HG02981 (cell line): ENCODE measurements around the gene USP11.

Source experiments
- ATAC-seq: cut with Tn5 transposase; IDR thresholded peaks from one replicate; pipeline ENCODE4 v1.9.1; 2021; ENCODE audit warnings: mild to moderate bottlenecking, moderate library complexity; ENCODE audit not compliant: unreplicated experiment

Gene USP11

DNA sequence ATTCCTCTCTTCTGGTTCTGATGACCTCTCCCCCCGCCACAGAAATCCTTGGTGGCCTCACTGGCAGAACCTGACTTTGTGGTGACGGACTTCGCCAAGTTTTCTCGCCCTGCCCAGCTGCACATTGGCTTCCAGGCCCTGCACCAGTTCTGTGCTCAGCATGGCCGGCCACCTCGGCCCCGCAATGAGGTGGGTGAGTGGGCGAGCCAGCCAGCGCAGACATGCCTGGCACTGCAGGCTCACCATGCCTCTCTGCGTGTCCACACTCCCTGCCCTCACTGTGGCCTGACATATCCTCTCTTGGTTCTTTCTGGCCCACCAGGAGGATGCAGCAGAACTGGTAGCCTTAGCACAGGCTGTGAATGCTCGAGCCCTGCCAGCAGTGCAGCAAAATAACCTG lies 30.5 kb upstream of the USP11 start:
- no peak for ATAC-seq

DNA sequence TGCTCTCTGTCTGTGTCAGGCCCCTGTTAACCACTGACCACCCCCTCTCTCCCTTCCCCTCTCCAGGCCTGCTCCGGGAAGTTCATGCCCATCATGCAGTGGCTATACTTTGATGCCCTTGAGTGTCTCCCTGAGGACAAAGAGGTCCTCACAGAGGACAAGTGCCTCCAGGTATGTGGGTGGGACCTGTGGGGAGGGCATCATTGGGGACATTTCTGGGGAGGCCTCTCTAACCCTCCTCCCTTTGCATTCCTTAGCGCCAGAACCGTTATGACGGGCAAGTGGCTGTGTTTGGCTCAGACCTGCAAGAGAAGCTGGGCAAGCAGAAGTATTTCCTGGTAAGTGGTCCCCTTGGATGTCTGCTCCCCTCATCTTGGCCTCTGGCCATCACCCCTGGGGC lies 29.9 kb upstream of the USP11 start:
- no peak for ATAC-seq

DNA sequence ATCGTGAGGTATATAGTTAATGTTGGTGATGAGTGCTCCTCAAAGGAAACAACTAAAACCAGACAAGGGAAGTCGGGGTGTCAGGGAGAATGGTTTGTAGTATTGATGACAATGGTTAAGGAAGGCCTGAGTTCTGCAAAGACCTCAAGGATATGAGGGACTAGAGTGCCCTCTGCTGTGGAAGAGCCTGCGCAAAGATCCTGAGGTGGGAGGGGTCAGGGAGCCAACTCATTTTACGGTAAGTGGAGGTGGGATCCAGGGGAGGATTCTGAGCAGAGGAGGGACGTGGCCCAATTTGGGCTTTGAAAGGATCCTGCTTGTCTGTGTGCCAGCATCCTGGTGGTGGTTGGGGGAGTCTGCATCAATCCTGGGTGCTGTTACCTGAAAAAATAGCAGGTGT lies 27.8 kb upstream of the USP11 start:
- no peak for ATAC-seq

DNA sequence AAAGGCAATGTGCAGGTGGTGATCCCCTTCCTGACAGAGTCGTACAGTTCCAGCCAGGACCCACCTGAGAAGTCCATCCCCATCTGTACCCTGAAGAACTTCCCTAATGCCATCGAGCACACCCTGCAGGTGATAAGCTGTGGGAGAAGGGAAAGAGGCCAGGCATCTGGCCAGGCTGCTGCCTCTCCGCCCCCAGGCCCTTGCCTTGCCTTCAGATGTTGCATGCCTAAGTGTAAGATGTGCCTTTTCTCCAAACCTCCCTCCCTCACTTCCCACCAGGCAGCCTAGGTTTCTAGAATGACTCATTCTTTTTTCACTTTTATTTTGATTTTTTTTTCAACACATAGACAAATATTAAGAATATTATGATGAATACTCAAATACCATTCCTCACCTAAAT lies 26.5 kb upstream of the USP11 start:
- ATAC-seq: no peak

DNA sequence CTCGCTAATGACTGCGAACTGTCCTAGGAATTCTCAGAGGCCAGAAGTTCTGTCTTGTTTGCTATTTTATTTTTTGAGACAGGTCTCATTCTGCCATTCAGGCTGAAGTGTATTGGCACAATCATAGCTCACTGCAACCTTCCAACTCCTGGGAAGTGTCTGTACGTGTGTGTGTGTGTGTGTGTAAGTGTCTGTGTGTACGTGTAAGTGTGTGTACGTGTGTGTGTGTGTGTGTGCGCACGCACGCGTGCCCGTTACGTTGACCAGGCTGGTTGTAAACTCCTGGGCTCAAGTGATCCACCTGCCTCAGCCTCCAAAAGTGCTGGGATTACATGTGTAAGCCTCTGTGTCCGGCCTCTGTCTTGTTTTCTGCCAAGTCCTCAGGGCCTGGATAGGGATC lies 24.7 kb upstream of the USP11 start:
- ATAC-seq: no peak

DNA sequence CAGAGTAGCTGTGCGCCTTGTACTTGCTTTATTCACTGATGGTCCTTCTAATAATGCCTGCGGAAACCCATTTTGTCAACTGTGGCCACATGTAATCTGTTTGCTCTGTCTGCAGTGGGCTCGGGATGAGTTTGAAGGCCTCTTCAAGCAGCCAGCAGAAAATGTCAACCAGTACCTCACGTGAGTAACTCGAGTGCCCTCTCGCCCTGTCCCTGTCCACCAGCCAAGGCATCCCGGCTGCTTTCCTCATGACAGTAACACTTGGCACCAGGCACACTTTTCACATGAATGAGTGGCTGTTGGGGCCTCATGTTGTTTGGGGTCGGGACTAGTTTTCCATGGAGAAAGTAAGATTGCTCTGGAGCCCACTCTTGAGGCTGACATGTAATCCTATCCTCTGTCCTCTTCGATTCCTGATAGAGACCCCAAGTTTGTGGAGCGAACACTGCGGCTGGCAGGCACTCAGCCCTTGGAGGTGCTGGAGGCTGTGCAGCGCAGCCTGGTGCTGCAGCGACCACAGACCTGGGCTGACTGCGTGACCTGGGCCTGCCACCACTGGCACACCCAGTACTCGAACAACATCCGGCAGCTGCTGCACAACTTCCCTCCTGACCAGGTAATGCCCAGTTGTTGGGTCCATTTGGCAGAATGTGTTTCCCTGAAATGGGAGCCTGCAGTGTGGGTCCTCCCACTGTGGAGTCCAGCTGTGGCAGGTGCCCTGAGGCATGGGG lies 23.1 kb upstream of the USP11 start:
- ATAC-seq: no peak

DNA sequence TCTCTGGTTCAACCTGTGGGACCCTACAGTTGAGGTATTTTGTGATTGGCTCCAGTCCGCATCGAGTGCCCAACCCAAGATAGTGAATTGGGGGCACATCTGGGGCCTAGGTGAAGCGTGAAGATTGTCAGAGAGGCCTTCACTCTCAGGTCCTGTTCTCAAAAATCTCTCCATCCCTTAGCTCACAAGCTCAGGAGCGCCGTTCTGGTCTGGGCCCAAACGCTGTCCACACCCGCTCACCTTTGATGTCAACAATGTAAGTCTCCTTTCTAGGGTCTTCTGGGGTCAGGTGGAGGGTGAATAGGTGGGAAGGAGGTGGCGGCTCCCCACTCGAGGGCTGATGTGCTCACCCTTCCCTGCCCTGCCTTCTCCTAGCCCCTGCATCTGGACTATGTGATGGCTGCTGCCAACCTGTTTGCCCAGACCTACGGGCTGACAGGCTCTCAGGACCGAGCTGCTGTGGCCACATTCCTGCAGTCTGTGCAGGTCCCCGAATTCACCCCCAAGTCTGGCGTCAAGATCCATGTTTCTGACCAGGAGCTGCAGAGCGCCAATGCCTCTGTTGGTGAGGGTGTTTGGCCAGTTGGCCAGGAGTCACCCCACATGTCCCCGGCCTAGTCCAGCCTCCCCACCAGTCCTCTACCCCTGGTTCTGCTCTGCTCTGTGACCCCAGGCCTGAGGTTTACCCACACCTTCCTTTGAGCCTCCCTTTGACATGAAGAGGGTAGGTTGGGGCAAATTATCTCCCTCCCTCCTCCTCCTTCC lies 22.0 kb upstream of the USP11 start:
- ATAC-seq: no peak

DNA sequence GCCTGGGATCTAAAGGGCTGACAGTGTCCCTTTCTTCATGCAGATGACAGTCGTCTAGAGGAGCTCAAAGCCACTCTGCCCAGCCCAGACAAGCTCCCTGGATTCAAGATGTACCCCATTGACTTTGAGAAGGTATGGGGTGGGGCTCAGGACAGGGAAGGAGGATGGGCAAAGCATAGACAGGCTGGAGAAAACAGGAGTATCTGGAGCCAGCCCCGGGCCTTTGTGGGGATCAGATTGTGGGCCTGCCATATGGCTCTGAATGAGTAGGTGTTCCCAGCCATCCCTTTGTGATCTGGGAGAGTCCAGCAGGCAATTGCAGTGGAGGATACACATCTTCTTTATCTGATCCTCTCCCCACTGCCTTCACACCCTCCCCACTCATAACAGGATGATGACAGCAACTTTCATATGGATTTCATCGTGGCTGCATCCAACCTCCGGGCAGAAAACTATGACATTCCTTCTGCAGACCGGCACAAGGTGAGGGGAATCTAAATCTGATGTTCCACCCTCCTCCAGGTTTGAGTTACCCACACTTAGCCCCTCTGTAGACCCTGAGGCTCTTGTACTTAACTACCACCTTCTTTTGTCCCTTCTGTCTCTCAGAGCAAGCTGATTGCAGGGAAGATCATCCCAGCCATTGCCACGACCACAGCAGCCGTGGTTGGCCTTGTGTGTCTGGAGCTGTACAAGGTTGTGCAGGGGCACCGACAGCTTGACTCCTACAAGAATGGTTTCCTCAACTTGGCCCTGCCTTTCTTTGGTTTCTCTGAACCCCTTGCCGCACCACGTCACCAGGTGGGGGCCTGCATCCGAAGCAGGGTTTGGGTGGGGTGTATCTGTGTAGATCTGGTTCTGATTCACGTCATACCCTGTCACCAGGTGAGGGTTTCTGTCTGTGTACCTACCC lies 20.2 kb upstream of the USP11 start:
- ATAC-seq: no peak

DNA sequence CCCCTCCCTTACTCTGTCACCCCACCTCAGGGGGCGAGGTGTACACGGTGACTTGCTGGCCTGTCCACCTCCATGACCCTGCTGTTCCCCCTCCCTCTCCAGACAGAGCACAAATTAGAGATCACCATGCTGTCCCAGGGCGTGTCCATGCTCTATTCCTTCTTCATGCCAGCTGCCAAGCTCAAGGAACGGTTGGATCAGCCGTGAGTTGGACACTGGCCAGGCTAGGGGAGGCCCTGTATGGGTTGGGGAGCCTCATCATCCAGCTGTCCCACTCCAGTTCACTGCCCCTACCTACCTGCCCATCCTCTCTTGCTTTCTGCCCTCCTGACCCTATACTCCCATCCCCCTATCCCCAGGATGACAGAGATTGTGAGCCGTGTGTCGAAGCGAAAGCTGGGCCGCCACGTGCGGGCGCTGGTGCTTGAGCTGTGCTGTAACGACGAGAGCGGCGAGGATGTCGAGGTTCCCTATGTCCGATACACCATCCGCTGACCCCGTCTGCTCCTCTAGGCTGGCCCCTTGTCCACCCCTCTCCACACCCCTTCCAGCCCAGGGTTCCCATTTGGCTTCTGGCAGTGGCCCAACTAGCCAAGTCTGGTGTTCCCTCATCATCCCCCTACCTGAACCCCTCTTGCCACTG lies 18.3 kb upstream of the USP11 start:
- no peak for ATAC-seq

DNA sequence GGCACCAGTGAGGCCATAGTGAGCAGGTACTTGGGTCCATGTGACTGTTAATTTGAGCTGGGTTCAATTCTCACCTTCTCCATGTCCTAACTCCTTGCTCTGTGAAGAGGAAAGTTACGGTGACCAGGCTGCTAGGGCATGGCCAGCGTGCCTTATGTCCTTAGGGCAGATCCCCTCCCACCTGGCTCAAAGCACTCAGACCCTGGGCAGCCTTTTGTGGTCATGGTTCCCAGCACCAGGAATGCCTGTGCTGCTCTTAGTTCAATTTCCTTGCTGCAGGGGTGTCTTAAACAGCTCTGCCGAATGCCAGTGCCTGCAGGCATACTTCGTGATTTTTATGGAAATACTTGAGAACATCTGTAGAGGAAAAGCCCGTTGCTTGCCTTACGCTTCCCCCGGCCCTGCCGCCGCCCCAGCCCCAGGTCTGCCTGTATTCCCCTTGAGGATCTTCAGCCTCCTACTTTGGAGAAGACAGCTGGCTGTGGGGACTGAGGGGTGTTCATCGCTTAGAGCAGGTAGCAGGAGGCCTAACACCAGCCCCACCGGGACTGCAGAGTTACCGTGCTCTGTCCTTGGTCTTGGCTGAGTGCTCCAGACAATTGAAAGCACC lies 17.4 kb upstream of the USP11 start:
- ATAC-seq: no peak

DNA sequence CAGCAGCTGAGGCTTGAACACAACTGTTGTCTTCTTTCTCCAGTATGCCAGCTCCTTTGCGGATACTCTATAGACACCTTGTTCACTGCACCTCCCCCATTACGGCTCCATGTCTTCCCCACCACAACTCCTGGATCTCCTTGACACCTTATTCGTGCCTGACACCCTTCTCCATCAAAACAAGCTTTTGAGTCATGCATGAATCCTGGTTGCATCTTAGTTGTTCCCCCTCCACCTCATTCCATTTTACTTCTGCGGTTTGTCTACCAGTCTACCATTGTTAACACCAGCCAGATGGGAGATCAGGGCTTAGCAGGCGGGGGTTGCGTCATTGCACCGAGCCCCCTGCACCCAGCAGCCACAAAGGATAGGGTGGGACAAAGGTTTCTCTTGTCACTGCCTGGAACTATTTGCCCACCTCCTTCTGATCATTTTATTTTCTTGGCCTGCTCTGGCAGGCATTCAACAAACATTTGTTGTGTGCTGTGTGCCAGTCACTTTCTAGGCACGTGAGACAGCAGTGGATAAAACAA lies 16.4 kb upstream of the USP11 start:
- no peak for ATAC-seq

DNA sequence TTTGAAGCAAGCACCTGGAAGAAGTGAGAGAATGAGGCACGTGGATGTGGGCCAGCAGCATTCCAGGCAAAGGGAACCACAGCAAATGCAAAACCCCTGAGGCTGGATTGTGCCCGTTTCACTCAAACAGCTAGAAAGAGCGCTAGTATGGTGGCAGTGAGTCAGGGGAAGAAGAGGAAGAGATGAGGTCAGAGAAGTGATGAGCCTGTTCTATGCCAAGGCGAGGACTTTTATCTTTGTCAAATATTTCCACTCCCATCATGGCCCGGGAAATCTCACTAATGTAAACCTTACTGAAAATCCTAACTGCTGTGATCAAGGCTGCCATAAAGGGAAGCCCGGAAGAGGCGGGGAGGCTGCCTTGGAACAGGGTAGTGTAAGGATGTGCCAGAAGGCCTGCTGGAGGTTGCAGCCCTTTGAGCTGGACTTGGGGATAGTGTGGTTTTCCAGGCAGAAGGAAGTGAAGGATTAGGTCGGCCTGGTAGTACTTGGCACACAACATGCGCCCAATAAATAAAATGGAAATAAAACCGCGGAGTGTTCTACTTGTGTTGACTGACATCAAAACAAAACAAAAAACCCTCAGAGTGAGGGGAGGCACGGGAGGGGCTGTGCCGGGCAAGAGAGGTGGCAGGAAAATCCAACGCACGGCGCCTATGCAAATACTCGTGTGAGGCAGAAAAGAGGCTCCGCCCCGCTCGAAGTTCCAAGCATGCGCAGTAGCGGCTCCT lies 15.5 kb upstream of the USP11 start:
- ATAC-seq: no peak

DNA sequence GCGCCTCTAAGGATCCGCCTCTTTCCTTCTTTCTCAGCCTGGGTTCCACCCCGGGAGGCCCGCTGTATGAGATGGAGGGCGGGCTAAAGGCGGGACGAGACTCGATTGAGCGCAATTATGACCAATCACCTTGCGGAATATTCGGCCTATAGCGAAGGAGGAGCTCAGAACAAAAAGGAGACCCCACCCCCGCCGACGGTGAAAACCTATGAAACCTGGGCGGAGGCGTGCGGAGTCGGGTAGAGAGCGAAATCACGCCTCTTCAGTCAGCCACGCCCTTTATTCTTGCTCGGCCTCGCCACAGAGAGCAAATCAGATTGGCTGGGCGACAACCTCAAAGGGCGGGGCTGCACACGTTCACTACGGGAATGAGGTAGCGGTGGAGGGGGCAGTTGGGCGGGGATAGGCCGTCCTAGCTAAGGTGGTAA lies 14.9 kb upstream of the USP11 start:
- ATAC-seq: peak; percentile 85

DNA sequence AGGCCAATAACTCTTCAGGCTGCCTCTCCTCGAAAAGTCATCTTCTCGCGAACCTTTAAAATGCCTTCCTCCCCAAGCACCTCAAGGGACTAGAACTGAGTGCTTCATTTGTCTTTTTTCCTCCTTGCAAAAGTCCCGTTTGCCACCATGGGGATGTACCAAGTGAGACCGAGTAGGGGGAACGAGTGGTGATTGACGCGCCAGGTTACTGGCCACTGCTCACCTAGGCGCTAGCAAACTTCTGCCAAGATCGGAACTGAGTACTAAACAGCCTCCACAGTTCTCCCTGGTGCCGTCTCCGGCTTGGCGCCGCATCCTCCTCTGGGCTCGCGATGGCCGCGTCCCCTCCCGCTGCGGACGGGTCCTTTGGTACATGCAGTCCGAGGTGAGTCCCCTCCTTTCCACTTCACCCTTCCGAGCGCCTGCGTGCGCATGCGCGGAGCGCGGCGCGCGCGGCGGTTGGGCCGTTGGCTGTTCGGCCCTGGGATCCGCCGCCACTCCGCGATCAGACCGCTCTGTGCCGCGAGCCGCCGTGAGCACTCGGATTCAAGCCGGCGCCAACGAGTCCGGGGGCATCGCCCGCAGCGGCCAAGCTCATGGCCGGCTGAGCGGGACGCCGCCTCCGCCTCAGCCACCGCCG lies 14.4 kb upstream of the USP11 start, which contains the start of gene CDK16:
TSS of gene CDK16 (plus strand) at position 402 of the 640 bp plus-strand sequence. CDS start 4,877 bp downstream, outside the sequence.
- peak; percentile 26 for ATAC-seq

DNA sequence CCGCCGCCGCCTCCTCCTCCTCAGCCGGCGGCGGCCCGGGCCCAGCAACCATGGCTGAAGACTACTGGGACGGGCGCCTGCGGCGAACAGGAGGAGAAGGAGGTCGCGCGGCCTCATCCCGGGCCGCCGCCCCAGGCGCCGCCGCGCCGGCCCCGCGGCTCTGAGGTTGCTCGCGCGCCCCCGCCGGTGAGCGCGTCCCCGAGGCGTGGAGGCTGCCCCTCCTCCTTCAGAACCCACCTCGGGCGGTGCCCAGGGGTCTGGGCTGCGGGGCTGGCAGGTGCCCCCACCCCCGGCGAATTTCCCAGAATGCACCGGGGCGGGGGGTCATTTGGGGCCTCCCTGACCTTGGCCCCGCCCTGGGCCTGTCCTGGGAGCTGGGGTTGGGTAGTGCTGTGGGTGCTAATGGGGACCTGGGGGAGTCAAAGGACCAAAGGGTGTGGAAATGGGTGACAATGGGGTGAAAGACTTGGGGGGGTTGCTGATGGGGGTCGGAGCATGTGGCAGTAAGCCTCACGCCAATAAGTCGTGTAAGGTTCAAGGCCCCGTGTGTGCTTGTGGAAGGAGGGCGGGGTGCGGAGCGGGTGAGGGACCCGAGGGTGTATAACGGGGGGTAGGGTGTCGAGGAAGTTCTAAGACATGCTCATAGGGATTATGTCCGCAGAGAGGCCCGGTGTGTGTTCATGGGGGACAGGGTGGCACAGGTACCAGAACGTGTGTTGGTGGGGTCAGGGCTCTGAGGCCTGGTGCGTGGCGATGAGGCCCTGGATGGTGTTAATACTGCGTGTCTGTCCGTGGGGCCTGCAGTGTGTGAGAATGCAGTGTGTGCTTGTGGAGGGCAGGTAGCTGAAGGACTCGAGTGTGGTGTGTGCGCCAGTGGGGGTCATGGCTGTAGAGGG lies 13.6 kb upstream of the USP11 start:
- no peak for ATAC-seq

DNA sequence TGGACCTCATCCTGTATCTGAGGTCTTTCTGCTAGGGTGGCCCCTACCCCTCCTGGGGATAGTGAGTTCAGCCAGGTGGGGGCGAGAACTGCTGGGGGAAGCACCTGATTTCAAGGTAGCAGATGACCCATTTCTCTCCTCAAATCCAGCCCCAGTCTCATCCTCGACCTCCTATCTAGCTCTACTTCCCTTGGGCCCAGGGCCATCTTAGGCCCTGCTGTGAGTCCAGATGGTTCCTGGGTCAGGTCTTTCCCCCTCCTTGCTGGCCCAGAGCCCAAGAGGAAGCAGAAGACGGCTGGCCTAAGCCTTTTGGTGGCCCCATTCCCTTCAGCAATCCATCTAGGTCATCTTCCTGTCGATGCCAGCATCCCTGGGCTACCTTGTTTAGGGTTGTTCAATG lies 11.1 kb upstream of the USP11 start:
- ATAC-seq: no peak

DNA sequence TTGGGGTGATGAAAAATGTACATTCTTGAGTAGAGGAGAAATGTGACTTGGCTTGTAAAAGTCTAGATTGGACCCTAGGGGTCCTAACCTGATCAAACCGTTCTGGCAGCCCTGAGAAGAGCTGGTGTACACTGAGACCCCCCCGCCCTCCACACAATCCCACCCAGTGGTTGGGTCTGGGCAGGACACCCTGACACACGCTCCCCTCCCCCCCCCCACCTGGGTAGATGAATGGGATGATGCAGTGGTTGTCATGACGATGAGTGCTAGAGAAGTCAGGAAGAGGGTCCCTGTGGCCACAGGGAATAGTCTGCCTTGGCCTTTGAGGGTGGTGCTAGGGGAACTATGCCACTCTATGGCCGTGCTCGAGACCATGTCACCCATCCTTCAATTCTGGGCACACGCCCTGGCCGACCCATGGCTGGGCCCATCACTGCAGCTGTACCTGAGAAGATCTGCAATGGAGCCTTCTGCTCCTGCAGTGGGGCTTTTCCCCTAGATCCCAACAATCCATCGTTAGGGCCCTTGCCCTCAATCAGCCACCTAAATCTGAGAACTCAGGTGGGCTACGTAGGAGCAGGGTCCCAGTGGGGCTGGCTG lies 10.0 kb upstream of the USP11 start:
- no peak for ATAC-seq
